LoVo (cell line): ENCODE data around the gene IFNA21.
"Not testable (repeated sequence)": the region's sequence is repeated elsewhere in the genome, so short reads cannot be mapped to it uniquely, and the experiment has no call there.

Source experiments
- DNase-seq: peaks from one replicate; pipeline ENCODE4 v3.0.0-alpha.2; 2016; ENCODE audit warnings: low spot score

IFNA21 gene

GRCh38 chr9:21166560-21166959 is at the start of gene IFNA21:
IFNA21 (minus strand) TSS chr9:21166660; CDS start chr9:21166612, 48 bp downstream.
- not testable (repeated sequence) for DNase-seq

DNA sequence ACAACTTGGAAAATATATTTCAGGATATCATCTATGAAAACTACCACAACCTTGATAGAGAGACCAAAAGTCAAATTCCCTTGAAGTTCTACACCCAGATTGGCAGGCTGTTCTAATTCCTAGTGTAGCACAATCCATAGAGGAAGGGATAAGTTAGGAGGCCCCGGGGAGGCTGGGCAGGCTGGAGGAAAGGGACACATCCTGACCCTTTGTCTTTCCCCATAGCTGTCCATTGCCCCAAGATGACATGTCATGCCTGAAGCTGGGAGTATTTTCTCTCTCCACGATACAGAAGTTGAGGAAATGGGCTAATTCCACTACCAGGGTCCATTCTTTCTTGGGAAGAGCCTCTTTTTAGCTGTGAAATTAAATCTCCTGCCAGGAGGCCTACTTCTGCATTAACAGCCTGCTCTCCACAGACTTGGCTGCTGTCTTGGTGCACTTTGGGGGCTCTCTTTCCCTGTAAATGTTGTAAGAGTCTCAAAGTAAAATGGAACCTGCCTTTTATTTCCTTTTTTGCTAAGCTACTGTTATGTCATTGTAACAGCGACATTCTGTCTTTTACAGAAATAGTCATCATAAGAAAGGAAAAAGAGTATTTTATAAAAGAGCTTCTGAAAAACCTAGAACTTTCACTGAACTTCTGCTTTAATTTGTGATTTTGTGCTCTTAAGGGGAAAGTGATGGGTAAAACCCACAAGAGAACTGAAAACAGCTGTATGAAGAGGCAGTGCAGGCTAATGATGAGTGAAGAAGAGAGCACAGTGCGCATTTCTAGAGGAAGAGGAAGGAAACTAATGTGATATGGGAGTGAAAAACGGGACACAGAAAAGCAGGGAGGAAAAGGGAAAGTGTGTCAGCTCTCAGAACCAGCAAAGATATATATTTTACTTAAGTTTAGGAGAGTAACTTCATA is 47.2 kb upstream of the IFNA21 start:
- not testable (repeated sequence) for DNase-seq

GRCh38 chr9:21212160-21212559 is 45.7 kb upstream of the IFNA21 start:
- DNase-seq, result not testable (repeated sequence)

DNA sequence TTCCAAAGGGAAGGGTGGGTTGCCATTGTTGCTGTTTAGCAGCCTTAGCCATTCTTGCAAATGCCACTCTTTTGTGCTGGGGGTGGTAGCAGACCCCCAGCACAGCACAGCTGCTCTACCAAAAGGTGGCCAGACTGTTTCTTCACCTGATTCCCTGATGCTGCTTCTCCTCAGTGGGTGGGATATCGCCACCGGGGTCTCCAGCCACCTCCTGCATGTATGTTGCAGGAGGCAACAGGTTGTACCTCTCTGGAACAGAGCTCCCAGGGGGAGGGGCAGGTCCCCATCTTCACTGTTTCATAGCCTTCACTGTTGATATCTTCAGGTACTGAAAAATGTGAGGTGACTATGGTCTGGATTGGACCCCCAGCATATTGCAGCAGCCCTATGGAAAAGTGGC is 44.3 kb upstream of the IFNA21 start:
- not testable (repeated sequence) for DNase-seq

GRCh38 chr9:21210311-21210710 is 43.9 kb upstream of the IFNA21 start:
- DNase-seq, result no peak

GRCh38 chr9:21207043-21207442 is 40.6 kb upstream of the IFNA21 start, which contains the start of gene IFNA10:
IFNA10 (minus strand) TSS chr9:21207143; CDS start chr9:21207097, 46 bp downstream.
- DNase-seq, result not testable (repeated sequence)

- no peak for DNase-seq
These were observed 38.7 kb upstream of the IFNA21 start for GRCh38 chr9:21205204-21205603.

DNA sequence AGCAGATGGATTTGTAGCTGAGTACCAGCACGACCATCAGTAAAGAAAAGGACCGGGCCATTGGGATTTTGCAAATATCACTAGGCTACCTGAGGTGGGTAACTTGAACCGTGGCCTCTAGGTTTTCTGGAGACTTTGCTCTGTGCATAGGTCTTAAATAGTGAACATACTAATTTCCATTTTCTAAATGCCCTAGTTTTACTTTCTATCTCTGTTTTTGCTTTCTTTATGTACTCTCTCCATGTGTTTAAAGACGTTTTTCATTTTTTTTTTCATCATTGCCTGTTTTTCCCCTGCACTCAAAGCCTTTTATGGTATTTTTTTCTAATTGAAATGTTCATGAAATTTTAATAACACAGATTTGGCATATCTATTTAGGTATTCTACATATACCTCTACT is 35.6 kb upstream of the IFNA21 start, which contains the start of gene IFNA7:
Gene IFNA7, minus strand, starts transcription at position 101 of the 400 bp plus-strand sequence. Its CDS starts 40 bp downstream, at position 61.
- DNase-seq, result not testable (repeated sequence)

- DNase-seq, result not testable (repeated sequence)
These were observed 28.7 kb upstream of the IFNA21 start for GRCh38 chr9:21194867-21195776.

DNA sequence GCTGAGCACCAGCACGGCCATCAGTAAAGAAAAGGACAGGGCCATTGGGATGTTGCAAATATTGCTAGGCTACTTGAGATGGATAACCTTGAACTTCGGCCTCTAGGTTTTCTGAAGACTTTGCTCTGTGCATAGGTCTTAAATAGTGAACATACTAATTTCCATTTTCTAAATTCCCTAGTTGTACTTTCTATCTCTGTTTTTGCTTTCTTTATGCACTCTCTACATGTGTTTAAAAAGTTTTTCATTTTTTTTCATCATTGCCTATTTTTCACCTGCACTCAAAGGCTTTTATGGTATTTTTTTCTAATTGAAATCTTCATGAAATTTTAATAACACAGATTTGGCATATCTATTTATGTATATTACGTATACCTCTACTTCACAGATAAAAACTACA is 21.0 kb upstream of the IFNA21 start, which contains the start of gene IFNA4:
Gene IFNA4, minus strand, starts transcription at position 101 of the 400 bp plus-strand sequence. Its CDS starts 56 bp downstream, at position 45.
- not testable (repeated sequence) for DNase-seq

GRCh38 chr9:21182810-21183736 is 16.6 kb upstream of the IFNA21 start:
- not testable (repeated sequence) for DNase-seq

GRCh38 chr9:21174671-21175070 is 8.2 kb upstream of the IFNA21 start:
- DNase-seq, result no peak

DNA sequence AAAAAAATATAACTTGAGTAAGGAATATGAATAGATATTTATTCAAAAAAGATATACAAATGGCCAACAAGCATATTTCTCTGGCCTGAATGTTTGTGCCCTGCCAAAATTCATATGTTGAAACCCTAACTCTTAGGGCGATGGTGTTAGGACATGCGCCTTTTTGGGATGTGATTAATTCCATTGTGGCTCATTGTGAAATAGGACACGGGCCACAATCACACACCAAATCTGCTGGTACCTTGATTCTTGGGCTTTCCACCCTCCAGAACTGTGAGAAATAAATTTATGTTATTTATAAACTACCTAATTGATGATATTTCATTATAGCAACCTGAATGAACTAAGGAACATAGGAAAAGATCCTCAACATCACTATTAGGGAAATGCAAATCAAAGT is 5.7 kb upstream of the IFNA21 start:
- no peak for DNase-seq

DNA sequence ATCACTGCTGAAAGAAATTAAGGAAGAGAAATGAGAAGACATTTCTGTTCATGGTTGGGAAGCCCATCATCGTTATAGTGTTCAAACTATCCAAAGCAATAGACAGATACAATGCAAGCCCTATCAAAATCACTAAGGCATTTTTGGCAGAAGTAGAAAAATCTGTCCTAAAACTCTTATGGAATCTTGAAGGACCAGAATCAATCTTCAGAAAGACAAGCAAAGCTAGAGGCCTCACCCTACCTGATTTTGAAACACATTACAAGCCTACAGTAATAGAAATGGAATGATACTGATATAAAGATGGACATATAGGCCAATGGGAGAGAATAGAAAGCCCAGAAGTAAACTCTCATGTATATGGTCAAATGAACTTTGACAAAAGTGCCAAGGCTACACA is 4.9 kb upstream of the IFNA21 start:
- DNase-seq, result no peak

DNA sequence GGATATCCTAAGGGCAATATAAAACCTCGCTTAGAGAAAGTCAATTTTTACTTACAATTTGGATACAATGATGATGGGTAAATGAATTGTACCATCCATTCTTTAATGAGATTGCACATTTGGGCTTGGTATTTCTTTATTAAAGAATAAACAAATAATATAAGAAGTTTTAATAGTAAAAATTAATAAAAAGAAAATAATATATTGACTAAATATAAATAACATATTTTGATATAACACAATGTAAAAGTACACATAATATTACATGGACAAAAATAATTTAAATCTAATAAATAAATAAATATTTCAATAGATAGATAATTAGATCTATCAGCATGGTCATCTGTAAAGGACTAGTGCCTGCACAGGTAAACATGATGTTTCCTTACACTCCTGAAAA is 944 bp downstream of the IFNA21 start:
- DNase-seq, result no peak

DNA sequence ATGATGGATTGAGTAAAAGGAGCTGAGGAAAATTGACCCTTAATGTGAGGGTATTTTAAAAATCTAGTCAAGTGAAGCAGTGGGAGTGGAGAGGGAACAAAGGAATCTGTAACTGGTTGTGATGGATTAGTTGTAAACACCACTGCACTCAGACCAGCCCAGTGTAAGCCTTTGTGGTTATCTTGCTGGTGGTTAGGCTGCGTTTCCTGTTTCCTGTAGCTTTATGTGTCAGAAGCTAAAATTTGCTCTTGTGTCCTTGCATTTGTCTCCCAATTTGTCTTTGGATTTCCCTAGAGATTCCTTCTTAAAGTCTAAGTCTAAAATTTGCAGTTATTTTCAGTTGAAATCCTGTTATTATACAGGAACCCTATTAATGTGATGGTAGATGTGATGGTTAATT is 6.3 kb downstream of the IFNA21 start:
- no peak for DNase-seq

- DNase-seq, result no peak
These were observed 11.0 kb downstream of the IFNA21 start for GRCh38 chr9:21155501-21155900.

GRCh38 chr9:21154018-21154608 is 12.3 kb downstream of the IFNA21 start:
- DNase-seq, result no peak

GRCh38 chr9:21153336-21154017 is 13.0 kb downstream of the IFNA21 start:
- DNase-seq, result no peak

- no peak for DNase-seq
These were observed 21.9 kb downstream of the IFNA21 start for GRCh38 chr9:21144603-21145002.
